HEK293 (cell line): ENCODE results near the gene SNORC.

Source experiments
- ZNF214 ChIP-seq: fragments of 450-650 bp; formaldehyde crosslinking; IDR thresholded peaks from 2 replicates; pipeline ENCODE4 v1.5.1; 2017; ENCODE audit warnings: missing biosample characterization, mild to moderate bottlenecking, missing genetic modification characterization, borderline replicate concordance
- ZNF274 ChIP-seq, 2 experiments: fragments of 200-500 bp in 1 of 2; fragments of 450-650 bp in 1 of 2; sonication (Bioruptor generic) in 1 of 2; formaldehyde crosslinking in 1 of 2; IDR thresholded peaks; 2 replicates each; pipeline versions ENCODE4 v1.5.1 to v1.6.1; 2014 to 2016; ENCODE audit warnings: borderline replicate concordance in 1 of 2, inconsistent platforms in 1 of 2, low read length in 1 of 2, missing biosample characterization in 1 of 2, missing genetic modification characterization in 1 of 2
- ZNF433 ChIP-seq: fragments of 450-650 bp; formaldehyde crosslinking; IDR thresholded peaks from 2 replicates; pipeline ENCODE4 v1.5.1; 2016; ENCODE audit warnings: missing biosample characterization, missing genetic modification characterization, low read depth
- TF ChIP-seq, protein P1 (sequence below): fragments of 450-650 bp; formaldehyde crosslinking; IDR thresholded peaks from 2 replicates; pipeline ENCODE4 v1.5.1; 2016; ENCODE audit warnings: missing biosample characterization, missing genetic modification characterization

DNA sequence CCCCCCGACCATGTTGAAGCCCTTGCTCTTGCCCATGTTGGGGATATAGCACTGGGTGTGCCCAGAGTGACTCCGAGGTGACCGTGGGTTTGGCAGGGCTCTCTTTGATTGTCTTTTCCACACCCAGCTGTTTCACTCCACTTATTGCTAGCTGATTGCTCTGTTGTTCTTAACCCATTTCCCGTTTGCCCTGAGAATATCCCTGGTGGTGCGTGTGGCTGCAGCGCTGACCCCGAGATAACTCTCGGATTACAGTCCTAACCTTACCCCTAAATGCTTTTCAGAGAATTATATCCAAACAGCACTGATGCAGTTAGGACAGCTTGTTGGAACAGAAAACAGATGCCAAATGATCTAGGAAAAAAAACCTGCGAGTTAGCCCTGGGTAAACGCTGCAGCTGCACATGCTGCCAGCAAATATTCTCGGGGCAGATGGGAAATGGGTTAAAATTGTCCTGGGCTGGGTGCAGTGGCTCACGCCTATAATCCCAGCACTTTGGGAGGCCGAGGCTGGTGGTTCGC is 34.3 kb upstream of the SNORC start:
- TF ChIP-seq ZNF274 (IDR thresholded peaks at IDR 0.05; ENCODE audit: low read length) (no peak), ZNF274 (tag by site-specific recombination; IDR thresholded peaks at IDR 0.05; ENCODE audit: borderline replicate concordance) (no peak), ZNF214 (tag by site-specific recombination) (no peak), ZNF433 (tag by site-specific recombination) (no peak)
- TF ChIP-seq, protein P1, sequence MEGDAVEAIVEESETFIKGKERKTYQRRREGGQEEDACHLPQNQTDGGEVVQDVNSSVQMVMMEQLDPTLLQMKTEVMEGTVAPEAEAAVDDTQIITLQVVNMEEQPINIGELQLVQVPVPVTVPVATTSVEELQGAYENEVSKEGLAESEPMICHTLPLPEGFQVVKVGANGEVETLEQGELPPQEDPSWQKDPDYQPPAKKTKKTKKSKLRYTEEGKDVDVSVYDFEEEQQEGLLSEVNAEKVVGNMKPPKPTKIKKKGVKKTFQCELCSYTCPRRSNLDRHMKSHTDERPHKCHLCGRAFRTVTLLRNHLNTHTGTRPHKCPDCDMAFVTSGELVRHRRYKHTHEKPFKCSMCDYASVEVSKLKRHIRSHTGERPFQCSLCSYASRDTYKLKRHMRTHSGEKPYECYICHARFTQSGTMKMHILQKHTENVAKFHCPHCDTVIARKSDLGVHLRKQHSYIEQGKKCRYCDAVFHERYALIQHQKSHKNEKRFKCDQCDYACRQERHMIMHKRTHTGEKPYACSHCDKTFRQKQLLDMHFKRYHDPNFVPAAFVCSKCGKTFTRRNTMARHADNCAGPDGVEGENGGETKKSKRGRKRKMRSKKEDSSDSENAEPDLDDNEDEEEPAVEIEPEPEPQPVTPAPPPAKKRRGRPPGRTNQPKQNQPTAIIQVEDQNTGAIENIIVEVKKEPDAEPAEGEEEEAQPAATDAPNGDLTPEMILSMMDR (tag by site-specific recombination) = no peak
